Bronchial epithelial cell (primary cell): Measurements from ENCODE around the gene FRMD1. TPM values are rescaled to one million over a fixed set of nuclear protein-coding genes. Genes with fewer than 3 reads are reported as not detected.
"Not testable (repeated sequence)": the region's sequence is repeated elsewhere in the genome, so short reads cannot be mapped to it uniquely, and the experiment has no call there.

Experiments
- DNase-seq: peaks from one replicate; pipeline ENCODE4 v3.0.0-alpha.2; 2010; ENCODE audit warnings: low read depth
- FAIRE-seq: peaks from 2 replicates; lab custom pipeline; 2011; peaks lifted over from hg19 to GRCh38; lab: Jason Lieb, UNC
- H3K27me3 ChIP-seq: 2 replicates; pipeline ENCODE4 v1.5.1; 2011; ENCODE audit warnings: low read length; ENCODE audit not compliant: control insufficient read depth, insufficient read depth
- H3K36me3 ChIP-seq: 2 replicates; pipeline ENCODE4 v1.5.1; 2011; ENCODE audit warnings: low read length; ENCODE audit not compliant: control insufficient read depth, insufficient read depth
- H3K4me3 ChIP-seq: 2 replicates; pipeline ENCODE4 v1.5.1; 2011; ENCODE audit warnings: mild to moderate bottlenecking, low read depth, low read length, control low read depth
- total RNA-seq: library from RNA; depleted of rRNA; stranded (reverse); fragments of >200 nt; gene quantifications from 2 replicates; pipeline ENCODE4 v1.2.1, GENCODE V29; 2014
- TF ChIP-seq, protein P1 (sequence below): IDR thresholded peaks from 2 replicates; pipeline ENCODE4 v1.5.1; 2011; ENCODE audit warnings: mild to moderate bottlenecking, moderate library complexity, low read length, control low read depth, inconsistent platforms; ENCODE audit not compliant: insufficient read depth, severe bottlenecking

The FRMD1 gene
- total RNA-seq, 1 donor from 2014 or later: not detected

DNA sequence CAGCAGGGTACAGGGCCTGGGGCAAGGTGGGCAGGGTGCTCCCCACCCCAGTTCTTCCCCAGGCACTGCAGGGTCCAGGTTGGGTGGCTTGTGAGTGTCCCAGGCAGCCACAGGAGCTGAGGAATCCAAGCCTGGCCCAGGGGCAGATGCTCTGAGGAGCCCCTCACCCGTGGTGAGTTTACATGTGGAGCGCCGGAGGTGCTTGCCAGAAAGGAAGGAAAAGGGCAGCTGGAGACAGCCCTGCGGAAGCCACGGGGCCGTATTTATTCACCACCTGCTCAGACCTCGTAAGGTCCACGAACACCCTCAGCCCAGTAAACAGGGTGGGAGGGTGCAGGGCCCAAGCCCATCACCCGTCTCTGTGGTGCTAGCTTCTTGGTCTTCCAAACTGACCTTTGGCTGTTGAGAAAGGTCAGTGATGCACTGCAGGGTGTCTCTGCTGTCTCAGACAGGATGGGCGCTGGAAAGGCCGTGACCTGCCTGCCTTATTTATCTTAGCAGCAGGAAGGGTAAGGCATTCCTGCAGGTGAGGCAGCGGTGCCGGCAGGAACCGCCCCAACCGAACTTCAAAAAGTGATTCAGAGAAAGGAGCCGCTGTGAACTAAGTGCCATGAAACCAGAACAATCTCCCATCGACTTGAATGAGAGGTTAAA lies 4.0 kb upstream of the FRMD1 start:
- FAIRE-seq: no peak
- H3K27me3 ChIP-seq: no peaks in the 10 kb centered on the region
- H3K4me3 ChIP-seq: no peak overlapping the region
- H3K36me3 ChIP-seq: no peaks in the 10 kb centered on the region
- TF ChIP-seq, protein P1, sequence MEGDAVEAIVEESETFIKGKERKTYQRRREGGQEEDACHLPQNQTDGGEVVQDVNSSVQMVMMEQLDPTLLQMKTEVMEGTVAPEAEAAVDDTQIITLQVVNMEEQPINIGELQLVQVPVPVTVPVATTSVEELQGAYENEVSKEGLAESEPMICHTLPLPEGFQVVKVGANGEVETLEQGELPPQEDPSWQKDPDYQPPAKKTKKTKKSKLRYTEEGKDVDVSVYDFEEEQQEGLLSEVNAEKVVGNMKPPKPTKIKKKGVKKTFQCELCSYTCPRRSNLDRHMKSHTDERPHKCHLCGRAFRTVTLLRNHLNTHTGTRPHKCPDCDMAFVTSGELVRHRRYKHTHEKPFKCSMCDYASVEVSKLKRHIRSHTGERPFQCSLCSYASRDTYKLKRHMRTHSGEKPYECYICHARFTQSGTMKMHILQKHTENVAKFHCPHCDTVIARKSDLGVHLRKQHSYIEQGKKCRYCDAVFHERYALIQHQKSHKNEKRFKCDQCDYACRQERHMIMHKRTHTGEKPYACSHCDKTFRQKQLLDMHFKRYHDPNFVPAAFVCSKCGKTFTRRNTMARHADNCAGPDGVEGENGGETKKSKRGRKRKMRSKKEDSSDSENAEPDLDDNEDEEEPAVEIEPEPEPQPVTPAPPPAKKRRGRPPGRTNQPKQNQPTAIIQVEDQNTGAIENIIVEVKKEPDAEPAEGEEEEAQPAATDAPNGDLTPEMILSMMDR: no peak
- DNase-seq: no peak

DNA sequence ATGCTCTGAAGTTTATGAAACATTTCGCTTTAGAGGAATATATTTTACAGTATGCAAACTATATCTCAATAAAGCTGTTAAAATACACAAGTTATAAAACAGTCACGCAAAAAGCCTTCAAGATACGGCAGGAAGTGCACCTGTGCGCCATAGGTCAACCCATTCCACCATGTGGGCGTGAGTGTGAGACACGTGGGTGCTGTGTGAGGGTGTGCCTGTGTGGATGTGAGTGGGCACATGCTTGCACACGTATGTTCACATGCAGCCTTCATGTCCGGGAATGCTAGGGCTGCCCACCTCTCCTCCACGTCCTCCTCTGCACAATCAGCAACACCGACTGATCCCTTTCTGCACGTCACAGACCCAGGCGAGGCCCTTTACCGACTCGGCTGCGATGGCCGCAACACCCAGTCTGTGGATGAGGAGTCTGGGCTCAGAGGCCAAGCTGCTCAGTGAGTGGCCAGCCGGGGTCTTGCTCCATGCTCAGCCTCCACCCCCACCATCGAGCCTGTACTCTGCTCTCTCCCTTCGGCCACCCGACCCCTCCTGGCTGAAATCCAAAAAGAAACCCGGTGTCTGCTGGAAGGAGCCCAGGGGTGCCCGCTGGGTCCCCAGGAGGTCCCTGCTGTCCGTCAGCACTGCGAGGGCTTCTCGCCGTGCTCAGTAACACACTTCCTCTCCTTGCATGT lies 3.0 kb upstream of the FRMD1 start:
- H3K36me3 ChIP-seq: no peaks in the 10 kb centered on the region
- no peak overlapping the region for H3K4me3 ChIP-seq
- no peak for FAIRE-seq

DNA sequence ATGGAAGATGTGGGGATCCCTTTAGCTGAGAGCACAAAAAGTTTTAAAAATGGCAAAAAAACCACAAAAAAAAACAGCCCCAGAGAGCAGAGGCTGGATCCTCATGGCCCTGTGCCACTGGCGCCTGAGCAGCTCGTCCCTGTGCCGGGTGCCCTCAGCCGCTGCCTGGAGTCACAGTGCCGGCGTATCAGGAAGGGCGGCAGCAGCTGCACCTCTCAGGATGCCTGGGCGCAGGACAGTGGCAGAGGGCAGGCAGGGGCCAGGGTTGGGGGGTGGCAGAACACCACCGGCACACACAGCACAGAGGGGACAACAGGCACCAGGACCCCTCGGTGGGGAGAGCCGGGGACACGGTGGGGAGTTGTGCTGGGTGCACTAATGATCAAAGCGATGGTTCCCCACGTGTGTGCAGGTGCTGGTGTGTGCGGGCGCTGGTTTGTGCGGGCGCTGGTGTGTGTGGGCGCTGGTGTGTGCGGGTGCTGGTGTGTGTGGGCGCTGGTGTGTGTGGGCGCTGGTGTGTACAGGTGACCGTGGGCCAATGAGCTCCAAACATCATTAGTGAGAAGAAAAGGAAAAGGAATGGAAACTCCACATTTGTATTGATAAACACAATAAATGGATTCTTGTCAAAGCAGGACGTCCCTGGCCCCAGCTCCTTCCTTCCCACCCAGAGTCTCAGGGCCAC lies 1.5 kb upstream of the FRMD1 start:
- no peak for DNase-seq
- TF ChIP-seq, protein P1: no peak
- no peak overlapping the region for H3K4me3 ChIP-seq
- no peaks in the 10 kb centered on the region for H3K36me3 ChIP-seq
- no peaks in the 10 kb centered on the region for H3K27me3 ChIP-seq
- no peak for FAIRE-seq

More for the DNA sequence above, 3.0 kb upstream of the FRMD1 start:
- TF ChIP-seq, protein P1: no peak
- no peak for DNase-seq
- no peaks in the 10 kb centered on the region for H3K27me3 ChIP-seq

DNA sequence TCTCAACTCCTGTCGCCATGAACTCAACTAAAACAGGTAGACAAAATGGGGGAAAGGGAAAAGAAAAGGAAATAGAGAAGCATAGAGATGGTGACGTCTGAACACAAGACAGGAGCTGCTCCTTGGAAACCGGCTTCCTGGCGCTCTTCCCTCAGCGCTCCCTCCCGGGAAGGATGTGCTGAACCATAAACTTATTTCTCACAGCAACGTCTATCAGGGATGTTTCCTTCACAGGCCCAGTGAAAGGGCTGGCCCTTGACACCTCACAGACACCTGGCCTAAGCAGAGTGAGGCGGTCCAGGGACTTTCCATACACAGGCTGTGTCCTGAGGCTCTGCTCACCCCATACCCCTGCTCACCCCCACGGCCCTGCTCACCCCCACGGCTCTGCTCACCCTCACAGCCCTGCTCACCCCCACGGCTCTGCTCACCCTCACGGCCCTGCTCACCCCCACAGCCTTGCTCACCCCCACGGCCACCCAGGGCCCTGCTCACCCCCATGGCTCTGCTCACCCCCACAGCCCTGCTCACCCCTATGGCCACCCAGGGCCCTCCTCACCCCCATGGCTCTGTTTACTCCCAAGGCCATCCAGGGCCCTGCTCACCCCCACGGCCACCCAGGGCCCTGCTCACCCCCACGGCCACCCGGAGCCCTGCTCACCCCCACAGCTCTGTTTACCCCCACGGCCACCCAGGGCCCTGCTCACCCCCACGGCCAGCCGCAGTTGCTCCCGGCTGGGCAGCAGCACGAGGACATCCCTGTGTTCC lies 653 bp downstream of the FRMD1 start:
- FAIRE-seq (no peak), DNase-seq (no peak)
- no peaks in the 10 kb centered on the region for H3K27me3 ChIP-seq
- no peak overlapping the region for H3K4me3 ChIP-seq
- no peaks in the 10 kb centered on the region for H3K36me3 ChIP-seq
- TF ChIP-seq, protein P1: no peak

DNA sequence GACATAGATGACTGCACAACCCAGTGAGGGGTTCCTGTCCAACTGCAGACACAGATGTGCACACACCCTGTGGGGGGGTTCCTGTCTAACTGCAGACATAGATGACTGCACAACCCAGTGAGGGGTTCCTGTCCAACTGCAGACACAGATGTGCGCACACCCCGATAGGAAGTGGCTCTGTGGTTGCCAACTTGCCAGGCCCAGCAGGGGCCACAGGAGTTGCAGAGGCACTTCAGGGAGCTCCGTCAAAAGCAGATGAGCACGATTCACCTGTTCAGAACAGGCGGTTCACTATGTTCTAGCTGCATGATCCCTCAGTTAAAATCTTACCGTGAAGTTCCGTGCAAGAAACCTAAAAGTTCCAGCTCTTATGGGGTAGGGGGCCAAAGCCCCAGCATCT lies 1.6 kb downstream of the FRMD1 start:
- FAIRE-seq: peak; percentile 36
- not testable (repeated sequence) for DNase-seq, H3K27me3 ChIP-seq, H3K4me3 ChIP-seq, H3K36me3 ChIP-seq
